CD4-positive, alpha-beta T cell treated with Interleukin-6 for 4 hours (primary cell): ENCODE results near the gene CSTPP1.
"Not testable (repeated sequence)": the region's sequence is repeated elsewhere in the genome, so short reads cannot be mapped to it uniquely, and the experiment has no call there.

Experiments used
- DNase-seq: peaks from one replicate; pipeline ENCODE4 v3.0.0-alpha.2; 2020; ENCODE audit warnings: mixed read lengths

Gene CSTPP1

GRCh38 chr11:46997796-46998195 lies 61.2 kb downstream of the CSTPP1 start:
- DNase-seq, result not testable (repeated sequence)

GRCh38 chr11:46999217-46999616 lies 62.7 kb downstream of the CSTPP1 start:
- no peak for DNase-seq

GRCh38 chr11:47000033-47000432 lies 63.5 kb downstream of the CSTPP1 start:
- DNase-seq, result no peak

GRCh38 chr11:47001781-47002181 lies 65.2 kb downstream of the CSTPP1 start:
- DNase-seq, result no peak

- no peak for DNase-seq
Measured at GRCh38 chr11:47002390-47002789, 65.8 kb downstream of the CSTPP1 start.

- no peak for DNase-seq
Measured at GRCh38 chr11:47003180-47003877, 66.8 kb downstream of the CSTPP1 start.

GRCh38 chr11:47004595-47005033 lies 68.1 kb downstream of the CSTPP1 start:
- no peak for DNase-seq

- DNase-seq, result no peak
Measured at GRCh38 chr11:47005441-47005840, 68.9 kb downstream of the CSTPP1 start.

GRCh38 chr11:47007579-47007978 lies 71.0 kb downstream of the CSTPP1 start:
- no peak for DNase-seq

- no peak for DNase-seq
Measured at GRCh38 chr11:47010179-47010578, 73.6 kb downstream of the CSTPP1 start.

- DNase-seq, result no peak
Measured at GRCh38 chr11:47014097-47014496, 77.5 kb downstream of the CSTPP1 start.

GRCh38 chr11:47018637-47019036 lies 82.1 kb downstream of the CSTPP1 start:
- DNase-seq, result no peak

- DNase-seq, result no peak
Measured at GRCh38 chr11:47020793-47021526, 84.4 kb downstream of the CSTPP1 start.

- no peak for DNase-seq
Measured at GRCh38 chr11:47021527-47021818, 84.9 kb downstream of the CSTPP1 start.

- DNase-seq, result no peak
Measured at GRCh38 chr11:47021965-47022364, 85.4 kb downstream of the CSTPP1 start.

- no peak for DNase-seq
Measured at GRCh38 chr11:47028195-47029093, 91.9 kb downstream of the CSTPP1 start.

GRCh38 chr11:47033439-47033838 lies 96.9 kb downstream of the CSTPP1 start:
- DNase-seq, result no peak

- no peak for DNase-seq
Measured at GRCh38 chr11:47034091-47034490, 97.5 kb downstream of the CSTPP1 start.

- no peak for DNase-seq
Measured at GRCh38 chr11:47035108-47035507, 98.5 kb downstream of the CSTPP1 start.

- DNase-seq, result no peak
Measured at GRCh38 chr11:47044119-47044518, 107.6 kb downstream of the CSTPP1 start.

GRCh38 chr11:47047972-47048371 lies 111.4 kb downstream of the CSTPP1 start:
- no peak for DNase-seq

- no peak for DNase-seq
Measured at GRCh38 chr11:47050284-47050683, 113.7 kb downstream of the CSTPP1 start.

GRCh38 chr11:47051217-47051616 lies 114.7 kb downstream of the CSTPP1 start:
- DNase-seq, result no peak

- no peak for DNase-seq
Measured at GRCh38 chr11:47052165-47052564, 115.6 kb downstream of the CSTPP1 start.
